GM10847 (cell line): Measurements from ENCODE around the gene MST1.

ENCODE experiments used
- POLR2A ChIP-seq: IDR thresholded peaks from 2 replicates; pipeline ENCODE4 v1.6.1; 2011; ENCODE audit not compliant: insufficient read length; ENCODE audit errors: extremely low read depth

The MST1 gene

DNA sequence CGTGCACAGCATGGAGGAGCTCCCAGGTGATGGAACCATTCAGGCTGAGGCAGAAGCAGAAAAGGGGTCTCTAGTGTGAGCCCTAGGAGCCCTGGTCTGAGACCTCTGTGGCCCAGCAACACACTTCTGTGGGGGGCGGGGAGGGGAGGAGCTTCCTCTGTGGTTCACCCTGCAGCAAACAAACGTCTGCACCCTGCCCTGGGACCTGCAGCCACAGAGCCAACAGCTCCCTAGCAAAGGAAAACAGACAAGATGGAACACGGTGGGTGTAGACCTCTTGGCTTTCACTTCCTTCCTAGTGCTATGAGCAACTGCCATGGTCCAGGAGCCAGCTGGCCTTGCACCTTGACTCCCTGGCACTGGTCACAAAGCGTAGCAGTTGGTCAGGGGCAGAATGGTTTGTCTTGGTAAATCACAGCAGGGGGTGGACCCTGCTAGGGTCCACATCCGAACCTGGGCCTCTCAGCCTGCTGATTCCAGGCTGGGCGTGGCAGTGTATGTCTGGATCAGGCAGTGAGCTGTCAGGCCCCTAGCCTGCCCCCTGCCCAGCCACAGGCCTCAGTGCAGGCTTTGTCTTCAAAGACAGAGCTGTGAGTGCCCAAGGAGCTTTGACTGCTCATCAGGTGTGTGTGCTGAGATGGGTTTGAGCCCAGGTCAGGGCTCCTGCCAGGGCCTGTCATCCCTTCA is 23.5 kb upstream of the MST1 start:
- TF ChIP-seq POLR2A = no peak

DNA sequence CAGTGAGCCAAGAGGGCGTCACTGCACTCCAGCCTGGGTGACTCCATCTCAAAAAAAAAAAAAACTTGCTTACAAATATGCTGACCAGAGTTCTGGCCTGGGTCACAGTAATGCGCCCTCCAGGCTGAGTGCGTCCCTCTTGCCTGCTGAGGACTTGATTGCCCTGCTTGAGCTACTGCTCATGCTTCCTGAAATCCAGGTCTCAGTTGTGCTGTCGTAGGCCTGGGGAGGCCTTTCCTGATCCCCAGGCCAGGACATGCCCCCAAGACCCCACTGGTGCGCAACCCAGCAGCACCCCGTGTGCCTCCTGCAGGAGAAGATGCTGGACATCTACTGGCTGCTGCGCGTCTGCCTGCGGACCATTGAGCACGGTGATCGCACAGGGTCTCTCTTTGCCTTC is 22.9 kb upstream of the MST1 start:
- TF ChIP-seq POLR2A = no peak

DNA sequence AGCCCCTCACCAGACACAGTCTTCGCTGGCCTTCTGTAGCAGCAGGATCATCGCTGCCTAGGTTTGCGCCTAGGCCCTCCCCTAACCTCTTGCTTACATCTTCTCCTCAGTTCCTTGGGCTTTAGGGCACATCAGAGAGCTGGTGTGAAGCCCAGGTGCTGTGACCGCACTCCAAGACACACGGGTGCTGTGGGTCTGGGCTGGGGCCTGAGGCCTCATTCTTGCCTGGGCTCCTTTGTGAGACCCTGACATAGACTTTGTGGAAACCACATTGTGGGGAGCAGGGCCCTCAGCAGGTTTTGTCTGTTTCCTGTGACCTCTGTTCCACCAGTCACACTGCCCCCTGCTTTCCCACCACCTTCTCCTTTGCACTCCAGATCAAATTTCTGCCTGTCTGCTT is 22.2 kb upstream of the MST1 start:
- TF ChIP-seq POLR2A = no peak

DNA sequence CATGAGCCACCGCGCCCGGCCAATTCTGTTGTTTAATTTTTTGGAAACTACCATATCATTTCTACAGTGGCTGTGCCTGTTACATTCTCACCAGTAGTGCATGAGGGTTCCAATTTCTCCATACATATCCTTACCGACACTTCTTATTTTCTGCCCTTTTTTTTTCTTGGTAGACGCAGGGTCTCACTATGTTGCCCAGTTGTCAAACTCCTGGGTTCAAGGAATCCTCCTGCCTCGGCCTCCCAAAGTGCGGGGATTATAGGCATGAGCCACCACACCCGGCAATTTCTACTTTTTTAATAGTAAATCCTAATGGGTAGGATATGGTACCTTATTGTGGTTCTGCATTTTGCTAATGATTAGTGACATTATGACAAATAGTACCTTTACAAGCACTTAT is 20.6 kb upstream of the MST1 start:
- no peak for TF ChIP-seq POLR2A

DNA sequence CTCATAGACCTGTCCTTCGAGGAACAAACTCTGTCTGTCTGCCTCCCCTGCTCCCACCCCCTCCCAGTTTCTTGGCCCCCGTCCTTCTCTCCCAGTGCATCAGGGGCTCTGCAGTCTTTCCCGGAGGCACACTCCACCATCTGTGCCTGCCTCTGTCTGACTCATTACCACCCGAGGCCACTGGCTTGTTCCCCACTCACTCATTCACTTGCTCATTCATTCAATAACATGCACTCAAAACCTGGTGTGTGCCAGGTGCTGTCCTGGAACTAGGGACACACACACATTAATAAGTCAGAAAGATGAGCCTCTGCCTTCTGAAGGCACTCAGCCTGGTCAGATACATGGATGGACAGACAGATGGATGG is 17.8 kb upstream of the MST1 start:
- no peak for TF ChIP-seq POLR2A

DNA sequence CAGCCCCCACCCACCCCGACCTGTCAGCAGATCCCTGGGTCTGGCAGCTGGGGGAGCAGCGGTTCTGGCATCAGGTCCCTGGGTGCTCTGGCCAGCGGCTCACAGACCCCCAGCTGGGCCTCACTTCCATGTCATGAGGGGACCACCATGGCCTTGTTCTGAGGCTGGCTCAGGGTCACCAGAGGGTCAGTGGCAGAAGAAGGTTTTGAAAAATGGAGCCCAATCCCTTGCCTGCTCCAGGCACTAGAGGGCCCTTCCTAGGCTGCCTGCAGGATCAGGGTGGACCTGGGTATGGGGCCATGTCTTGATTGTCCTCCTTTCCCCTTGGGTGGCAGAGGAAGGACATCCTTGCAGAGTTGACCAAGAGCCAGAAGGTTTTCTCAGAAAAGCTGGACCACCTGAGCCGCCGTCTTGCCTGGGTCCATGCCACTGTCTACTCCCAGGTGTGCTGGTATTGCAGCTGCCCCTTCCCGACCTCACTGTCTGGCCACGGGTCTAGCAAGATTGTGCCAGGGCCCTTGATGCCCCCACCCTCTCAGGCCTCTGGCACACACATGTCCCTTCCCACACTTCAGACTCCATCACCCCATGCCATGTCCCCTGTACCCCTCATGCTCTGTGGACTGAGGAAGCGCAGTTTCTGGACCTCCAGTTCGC is 17.3 kb upstream of the MST1 start:
- TF ChIP-seq POLR2A = no peak

DNA sequence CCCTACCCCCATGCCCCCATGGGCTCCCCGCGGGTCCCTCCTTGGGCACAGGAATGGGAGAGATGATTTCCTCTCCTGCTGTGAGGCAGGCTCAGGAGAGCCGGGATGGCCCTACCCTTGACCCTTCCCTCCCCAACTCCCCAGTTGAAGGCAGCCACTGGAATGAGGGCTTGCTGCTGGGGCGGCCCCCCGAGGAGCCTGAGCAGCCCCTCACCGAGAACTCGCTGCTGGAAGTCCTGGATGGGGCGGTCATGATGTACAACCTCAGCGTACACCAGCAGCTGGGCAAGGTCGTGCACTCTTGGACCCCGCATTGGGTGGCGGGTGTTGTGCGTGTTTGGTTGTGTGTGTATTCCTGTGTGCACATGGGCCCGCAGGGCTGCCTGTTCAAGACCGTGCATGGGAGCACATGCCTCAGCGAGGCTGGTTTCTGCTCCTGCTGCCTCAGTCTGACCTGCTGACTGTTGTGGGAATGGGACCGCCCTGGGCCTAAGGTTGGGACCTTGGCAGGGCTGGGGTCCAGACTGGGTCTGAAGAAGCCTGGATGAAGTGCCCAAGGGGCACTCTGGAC is 16.2 kb upstream of the MST1 start:
- no peak for TF ChIP-seq POLR2A

DNA sequence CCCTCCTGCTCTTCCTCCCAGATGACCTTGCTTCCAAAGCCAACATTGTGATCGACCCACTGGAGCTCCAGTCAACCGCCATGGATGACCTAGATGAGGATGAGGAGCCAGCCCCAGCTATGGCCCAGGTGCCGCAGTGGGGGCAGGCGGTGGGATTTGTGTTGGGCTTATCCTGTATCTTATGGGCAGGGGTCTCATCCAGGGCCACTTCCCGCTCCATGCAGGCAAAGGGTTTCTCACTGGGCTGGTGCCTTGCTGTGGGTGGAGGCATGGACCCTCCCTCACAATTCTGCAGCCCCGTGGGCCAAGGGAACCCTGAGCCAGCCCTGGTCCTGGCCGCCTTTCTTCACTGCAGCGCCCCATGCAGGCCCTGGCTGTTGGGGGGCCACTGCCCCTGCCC is 15.4 kb upstream of the MST1 start:
- no peak for TF ChIP-seq POLR2A

DNA sequence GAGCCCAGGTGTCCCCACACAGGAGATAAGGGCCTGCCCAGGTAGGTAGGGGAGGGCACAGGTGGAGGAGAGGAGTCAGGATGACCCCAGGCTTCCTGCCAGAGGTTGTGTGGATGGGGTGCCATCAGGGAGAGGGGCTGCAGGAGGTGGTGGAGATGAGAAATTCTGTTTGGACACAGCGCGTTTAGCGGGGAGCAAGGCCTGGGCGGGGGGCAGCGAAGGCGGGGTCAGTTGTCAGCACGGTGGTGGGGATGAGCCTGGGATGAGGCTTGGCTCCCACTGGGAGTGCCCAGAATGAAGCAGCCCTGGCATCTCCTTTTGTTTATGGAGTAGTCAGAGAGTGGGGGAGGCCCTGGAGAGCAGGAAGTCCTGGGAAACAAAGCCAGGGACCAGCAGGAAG is 14.7 kb upstream of the MST1 start:
- no peak for TF ChIP-seq POLR2A

DNA sequence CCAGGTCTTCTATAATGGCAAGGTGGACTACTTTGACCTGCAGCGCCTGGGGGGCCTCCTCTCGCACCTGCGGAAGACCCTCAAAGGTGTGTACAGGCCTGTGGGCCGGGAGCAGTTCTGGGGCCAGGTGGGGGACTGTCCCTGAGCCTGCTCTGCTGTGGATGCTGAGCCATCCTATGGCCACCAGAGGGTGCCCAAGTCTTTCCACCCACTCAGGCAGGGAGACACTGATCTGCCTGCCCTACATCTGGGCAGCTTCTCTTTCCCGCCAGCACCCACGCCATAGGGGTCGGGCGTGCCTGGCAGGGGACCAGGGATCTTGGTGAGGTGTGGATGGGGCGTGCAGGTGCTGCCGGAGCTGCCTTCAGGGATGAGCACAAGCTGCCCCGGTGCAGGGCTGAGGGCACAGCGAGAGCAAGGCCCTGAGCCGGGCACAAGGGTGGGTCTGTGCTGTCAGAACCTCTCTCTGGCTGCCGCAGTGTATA is 14.2 kb upstream of the MST1 start:
- TF ChIP-seq POLR2A = no peak

DNA sequence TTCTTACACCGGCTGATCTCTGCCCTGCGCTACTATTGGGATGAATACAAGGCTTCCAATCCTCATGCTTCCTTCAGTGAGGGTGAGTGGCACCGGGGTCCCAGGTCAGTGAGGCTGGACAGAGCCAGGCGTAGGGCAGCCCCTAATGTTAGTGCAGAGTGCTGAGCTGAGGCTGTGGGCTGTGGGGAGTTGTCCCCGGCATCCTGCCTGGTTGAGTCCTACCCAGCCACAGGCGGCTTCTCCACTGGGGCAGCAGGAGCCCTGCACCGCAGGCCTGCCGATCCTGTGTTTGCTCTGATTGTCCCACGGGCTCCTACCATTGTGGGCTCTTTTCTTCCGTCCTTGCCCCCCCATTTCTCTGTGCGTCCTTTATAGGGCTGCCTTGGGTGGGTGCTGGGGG is 13.4 kb upstream of the MST1 start:
- no peak for TF ChIP-seq POLR2A

DNA sequence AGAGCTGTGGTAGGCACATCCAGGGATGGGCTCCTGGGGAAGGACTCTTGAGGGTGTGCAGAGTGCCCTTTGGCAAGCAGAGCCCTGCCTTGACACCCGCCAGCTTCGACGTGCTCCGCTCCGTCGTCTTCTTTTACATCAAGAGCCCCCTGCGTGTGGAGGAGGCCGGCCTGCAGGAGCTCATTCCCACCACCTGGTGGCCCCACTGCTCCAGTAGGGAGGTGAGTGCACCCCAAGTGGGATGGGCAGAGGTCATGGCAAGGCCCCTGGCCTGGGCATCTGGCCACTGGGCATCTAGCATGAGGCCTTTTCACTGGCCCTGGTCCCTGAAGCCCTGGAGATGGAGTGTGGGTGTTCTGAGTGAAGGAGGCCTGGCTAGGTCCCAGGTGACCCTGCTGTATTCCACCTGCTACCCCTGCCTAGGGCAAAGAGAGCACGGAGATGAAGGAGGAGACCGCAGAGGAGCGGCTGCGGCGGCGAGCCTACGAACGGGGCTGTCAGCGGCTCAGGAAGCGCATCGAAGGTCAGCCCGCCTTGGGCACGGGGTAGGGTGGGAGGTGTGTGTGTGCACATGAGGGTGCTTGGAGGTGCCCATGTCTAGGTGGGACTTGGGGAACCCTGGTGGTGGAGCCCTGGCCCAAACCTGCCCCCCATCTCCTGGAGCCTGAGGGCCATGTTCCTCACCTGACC is 12.3 kb upstream of the MST1 start:
- TF ChIP-seq POLR2A = no peak

DNA sequence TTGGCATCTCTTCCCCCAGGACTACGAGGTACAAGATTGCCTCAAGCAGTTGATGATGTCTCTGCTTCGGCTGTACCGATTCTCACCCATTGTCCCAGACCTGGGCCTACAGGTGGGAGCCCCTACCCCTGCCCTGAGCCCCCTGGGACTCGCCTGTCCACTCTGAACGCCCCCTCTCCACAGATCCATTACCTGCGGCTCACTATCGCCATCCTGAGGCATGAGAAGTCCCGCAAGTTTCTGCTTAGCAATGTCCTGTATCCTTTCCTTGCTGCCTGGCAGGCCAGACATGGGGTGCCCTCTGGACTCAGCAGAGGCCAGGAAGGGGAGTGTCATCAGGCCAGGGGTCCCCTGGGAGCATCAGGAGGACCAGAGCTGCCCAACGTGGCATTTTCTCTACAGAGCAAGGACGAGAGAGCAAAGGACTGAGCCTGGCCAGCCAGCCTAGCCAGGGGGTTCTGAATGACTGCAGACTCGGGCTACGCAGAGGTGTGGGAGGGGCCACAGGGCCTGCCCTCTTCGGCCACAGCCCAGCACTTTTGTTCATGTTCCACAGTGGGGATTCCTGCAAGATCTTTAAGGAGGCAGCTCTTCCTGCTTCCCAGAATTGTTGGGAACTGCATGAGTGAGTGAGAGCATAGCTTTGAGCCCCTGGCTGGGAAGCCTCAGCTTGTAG is 11.3 kb upstream of the MST1 start:
- no peak for TF ChIP-seq POLR2A

DNA sequence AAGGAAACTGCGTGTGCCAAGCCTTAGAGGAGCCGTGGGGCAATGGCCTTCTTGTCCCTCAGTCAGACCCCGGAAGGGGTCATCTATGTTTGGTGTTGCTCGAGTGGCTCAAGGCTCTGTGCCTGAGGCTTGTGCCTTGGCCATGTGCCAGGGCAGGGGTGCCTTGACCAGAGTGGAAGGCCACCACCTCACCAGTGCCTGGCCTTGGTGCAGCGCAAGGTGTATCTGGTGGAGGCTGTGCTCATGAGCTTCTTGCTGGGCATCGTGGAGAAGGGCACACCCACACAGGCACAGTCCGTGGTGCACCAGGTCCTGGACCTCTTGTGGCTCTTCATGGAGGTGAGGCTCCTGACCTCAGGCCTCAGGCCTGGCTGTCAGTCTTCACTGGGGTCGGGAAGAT is 10.7 kb upstream of the MST1 start:
- TF ChIP-seq POLR2A = no peak

DNA sequence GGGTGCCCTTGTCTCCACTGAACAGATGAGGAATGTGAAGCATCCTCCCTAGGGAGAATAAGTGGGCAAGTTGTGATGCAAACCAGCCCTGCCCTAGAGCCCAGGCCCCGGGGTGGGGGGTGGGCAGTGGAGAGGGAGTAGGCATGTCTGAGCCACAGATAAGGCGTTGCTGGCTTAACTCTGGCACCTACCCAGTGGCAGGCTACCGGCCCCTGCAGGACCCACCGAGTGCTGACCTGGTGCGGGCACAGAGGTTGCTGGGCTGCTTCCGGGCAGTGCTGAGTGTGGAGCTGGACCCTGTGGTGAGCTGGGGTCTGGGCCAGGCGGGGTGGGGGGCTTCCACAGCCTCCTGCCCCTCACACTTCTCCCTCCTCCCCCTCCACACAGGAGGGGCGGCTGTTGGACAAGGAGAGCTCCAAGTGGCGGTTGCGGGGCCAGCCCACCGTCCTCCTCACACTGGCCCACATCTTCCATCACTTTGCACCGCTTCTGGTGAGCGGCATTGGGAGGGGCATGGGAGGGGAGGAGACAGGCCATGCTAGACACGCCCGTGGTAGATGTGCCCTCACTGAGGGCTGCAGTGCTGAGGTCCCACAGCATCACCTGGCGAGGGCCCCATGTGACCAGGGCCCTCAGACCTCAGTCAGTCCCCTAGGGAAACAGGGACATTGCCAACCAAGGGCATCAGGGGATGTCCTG is 10.2 kb upstream of the MST1 start:
- no peak for TF ChIP-seq POLR2A
